Measurements from ENCODE around the gene NHSL1. TPM values are rescaled to one million over a fixed set of nuclear protein-coding genes. Genes with fewer than 3 reads are reported as not detected.

The NHSL1 gene
- total RNA-seq, 3 donors from 2014 or later = 15.4 to 17.4 (median 16.5) TPM

DNA sequence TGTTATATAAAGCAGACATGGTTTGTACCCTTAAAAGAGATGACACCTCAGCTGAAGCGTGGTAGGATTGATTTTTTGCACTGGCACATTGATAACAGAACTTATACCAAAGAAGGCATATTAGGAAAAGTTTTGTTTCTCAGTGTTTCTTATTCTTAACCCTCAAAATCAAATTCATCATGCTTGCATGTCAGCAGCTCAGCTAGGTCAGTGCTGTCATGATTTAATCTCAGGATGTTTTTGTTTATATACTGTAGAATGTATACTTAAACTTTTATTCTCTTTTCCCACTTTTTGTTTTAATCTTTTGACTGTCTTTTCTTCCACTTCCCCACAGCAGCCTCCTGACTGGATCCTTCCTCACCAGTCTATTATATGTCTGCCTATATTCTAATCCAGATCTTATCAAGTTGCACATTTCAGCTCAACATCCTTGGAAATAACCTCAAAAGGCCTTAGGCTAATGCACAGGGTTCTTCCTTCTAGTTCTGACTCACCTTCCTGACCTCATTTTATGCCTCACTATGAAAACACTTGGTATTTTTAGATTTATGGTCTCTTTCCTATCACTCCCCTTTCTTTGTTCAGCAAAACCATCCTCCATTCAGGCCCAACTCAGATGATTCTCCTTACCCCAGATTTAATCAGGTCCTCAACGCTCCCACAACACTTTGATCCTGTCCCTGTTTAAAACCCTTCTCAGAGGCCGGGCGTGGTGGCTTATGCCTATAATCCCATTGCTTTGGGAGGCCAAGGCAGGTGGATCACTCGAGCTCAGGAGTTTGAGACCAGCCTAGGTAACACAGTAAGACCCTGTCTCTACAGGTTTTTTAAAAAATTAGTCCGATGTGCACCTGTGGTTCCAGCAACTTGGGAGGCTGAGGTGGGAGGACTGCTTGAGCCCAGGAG lies 88.1 kb downstream of the NHSL1 start:
- no peak for DNase-seq (ENCODE audit: low spot score in 2 of 2)
- Histone ChIP-seq H3K9me3 (no peaks in the 10 kb centered on the region), H3K4me1 (no peaks in the 10 kb centered on the region), H3K4me3 (no peak overlapping the region), H3K36me3 (peaks cover 4% of the 10 kb centered on the region), H3K27me3 (no peaks in the 10 kb centered on the region), H3K27ac (peak overlapping the region; percentile 67 to 75)
- intact Hi-C loops (cut with DNase I; ENCODE audit: low total_unique reads) = no loop called here
- no peak for TF ChIP-seq CTCF (IDR thresholded peaks at IDR 0.05)
- TF ChIP-seq POLR2A (IDR thresholded peaks at IDR 0.05) = no peak
- TF ChIP-seq POLR2AphosphoS5 (IDR thresholded peaks at IDR 0.05) = no peak

DNA sequence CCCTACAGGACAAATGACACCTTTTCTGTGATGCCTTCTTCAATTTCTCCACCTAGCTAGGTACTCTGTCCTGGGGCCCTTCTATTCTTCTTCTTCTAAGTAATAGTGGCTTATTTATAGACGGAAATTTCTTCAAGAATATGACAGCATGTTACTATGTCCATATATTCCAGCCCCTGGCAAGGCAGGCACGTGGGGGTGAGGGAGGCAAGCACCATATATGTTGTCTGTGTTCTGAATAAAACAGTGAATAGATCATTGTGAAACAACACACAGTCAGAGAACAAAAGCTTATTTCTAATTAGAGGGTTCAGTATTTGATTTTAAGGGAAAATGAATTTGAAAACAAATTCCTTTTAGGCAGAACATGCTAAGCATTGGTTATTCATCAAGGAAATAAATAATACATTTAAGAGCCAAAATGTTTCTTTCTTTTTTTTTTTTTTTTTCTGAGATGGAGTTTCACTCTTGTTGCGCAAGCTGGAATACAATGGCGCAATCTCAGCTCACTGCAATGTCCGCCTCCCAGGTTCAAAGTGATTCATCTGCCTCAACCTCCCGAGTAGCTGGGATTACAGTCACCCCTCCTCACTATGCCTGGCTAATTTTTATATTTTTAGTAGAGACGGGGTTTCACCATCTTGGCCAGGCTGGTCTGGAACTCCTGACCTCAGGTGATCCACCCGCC lies 89.1 kb downstream of the NHSL1 start:
- Histone ChIP-seq H3K4me1 (no peaks in the 10 kb centered on the region), H3K36me3 (peaks cover 4% of the 10 kb centered on the region), H3K9me3 (no peaks in the 10 kb centered on the region), H3K27me3 (no peaks in the 10 kb centered on the region), H3K4me3 (no peak overlapping the region), H3K27ac (peak overlapping the region; percentile 66 to 75)
- intact Hi-C loops (cut with DNase I; ENCODE audit: low total_unique reads) = no loop called here
- DNase-seq (ENCODE audit: low spot score in 2 of 2) = no peak
- TF ChIP-seq CTCF (IDR thresholded peaks at IDR 0.05) (no peak), POLR2A (IDR thresholded peaks at IDR 0.05) (no peak), POLR2AphosphoS5 (IDR thresholded peaks at IDR 0.05) (peak in 2 of 3 donors; percentile 34 to 48)

GRCh38 chr6:138406443-138406842 lies 92.9 kb downstream of the NHSL1 start:
- DNase-seq (ENCODE audit: low spot score in 2 of 2) = no peak
- H3K4me1 ChIP-seq = no peaks in the 10 kb centered on the region
- no peaks in the 10 kb centered on the region for H3K9me3 ChIP-seq
- H3K36me3 ChIP-seq = peaks cover 4% of the 10 kb centered on the region
- H3K27ac ChIP-seq = peak overlapping the region; percentile 1 to 17
- TF ChIP-seq POLR2AphosphoS5 (IDR thresholded peaks at IDR 0.05) = no peak
- no peak for TF ChIP-seq POLR2A (IDR thresholded peaks at IDR 0.05)
- peak in 1 of 3 donors; percentile 12 for TF ChIP-seq CTCF (IDR thresholded peaks at IDR 0.05)
- H3K27me3 ChIP-seq = no peaks in the 10 kb centered on the region
- H3K4me3 ChIP-seq = no peak overlapping the region
- intact Hi-C loops (cut with DNase I; ENCODE audit: low total_unique reads) = no loop called here

DNA sequence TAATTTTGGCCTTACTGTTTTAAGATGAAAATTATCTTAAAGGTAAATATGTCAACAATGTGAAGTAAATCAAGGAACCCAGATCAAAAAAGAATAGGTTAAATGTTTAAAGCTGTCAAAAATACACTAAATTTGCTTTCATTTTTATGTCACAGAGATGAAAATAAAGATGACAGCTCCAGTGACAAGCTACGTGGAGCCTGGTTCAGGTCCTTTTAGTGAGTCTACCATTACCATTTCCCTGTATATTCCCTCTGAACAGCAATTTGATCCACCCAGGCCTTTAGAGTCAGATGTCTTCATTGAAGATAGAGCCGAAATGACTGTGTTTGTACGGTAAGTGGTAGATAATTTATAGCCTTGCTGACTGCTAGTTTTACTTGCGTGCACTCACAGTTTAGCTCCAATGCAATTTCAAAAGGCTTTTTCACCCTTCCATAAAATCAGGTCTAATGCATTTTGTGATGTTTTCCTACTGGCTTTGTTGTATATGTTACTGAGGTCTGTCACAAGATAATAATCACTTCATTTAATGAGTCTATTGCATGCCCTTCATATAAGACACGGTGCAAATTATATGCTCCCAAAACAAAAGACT lies 93.4 kb downstream of the NHSL1 start:
- Histone ChIP-seq H3K9me3 (no peaks in the 10 kb centered on the region), H3K36me3 (peaks cover 4% of the 10 kb centered on the region), H3K4me1 (no peaks in the 10 kb centered on the region), H3K4me3 (no peak overlapping the region), H3K27me3 (no peaks in the 10 kb centered on the region), H3K27ac (peak overlapping the region; percentile 17 to 93)
- no peak for DNase-seq (ENCODE audit: low spot score in 2 of 2)
- TF ChIP-seq CTCF (IDR thresholded peaks at IDR 0.05) (no peak), POLR2A (IDR thresholded peaks at IDR 0.05) (no peak), POLR2AphosphoS5 (IDR thresholded peaks at IDR 0.05) (no peak)
- intact Hi-C loops (cut with DNase I; ENCODE audit: low total_unique reads) = no loop called here

Measured in breast epithelium (tissue), 4 donors.